ENCODE data around the gene ARNT2. TPM values are rescaled to one million over a fixed set of nuclear protein-coding genes. Genes with fewer than 3 reads are reported as not detected.

ARNT2 gene
- polyA plus RNA-seq, 1 experiment, result 44.6 TPM

DNA sequence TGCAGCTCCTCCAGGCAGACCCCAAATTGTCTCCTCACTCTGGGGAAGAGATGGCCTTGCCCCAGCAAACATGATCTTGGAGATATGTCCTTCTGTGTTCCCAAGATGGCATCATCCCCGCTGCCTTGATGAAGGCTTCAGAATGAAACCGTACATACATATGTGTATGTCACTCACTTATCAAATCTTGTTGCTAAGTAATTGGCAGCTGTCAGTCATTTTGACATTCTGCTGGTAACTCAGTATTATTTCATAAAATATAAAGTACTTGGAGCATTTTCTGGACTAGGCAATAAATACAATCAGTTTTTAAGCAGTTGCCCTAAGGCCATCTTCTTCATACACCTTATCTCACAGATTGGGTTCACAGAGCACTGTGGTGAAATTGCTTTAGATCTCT, 62.4 kb downstream of the ARNT2 start:
- no peaks in the 10 kb centered on the region for H3K27me3 ChIP-seq (ENCODE audit: control insufficient read depth, insufficient read depth, low read length)
- no peak for DNase-seq (ENCODE audit: low read depth)
- TF ChIP-seq, protein P1, sequence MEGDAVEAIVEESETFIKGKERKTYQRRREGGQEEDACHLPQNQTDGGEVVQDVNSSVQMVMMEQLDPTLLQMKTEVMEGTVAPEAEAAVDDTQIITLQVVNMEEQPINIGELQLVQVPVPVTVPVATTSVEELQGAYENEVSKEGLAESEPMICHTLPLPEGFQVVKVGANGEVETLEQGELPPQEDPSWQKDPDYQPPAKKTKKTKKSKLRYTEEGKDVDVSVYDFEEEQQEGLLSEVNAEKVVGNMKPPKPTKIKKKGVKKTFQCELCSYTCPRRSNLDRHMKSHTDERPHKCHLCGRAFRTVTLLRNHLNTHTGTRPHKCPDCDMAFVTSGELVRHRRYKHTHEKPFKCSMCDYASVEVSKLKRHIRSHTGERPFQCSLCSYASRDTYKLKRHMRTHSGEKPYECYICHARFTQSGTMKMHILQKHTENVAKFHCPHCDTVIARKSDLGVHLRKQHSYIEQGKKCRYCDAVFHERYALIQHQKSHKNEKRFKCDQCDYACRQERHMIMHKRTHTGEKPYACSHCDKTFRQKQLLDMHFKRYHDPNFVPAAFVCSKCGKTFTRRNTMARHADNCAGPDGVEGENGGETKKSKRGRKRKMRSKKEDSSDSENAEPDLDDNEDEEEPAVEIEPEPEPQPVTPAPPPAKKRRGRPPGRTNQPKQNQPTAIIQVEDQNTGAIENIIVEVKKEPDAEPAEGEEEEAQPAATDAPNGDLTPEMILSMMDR (IDR thresholded peaks at IDR 0.05; ENCODE audit: insufficient read depth, low read depth, low read length), result no peak
- H3K4me3 ChIP-seq (ENCODE audit: low read depth, low read length), result no peak overlapping the region
- CTCF ChIA-PET, result interaction anchor here (1.8 kb wide), 1 partner anchor 10 kb away, joined by 6 read pairs; no protein-coding TSS in a partner anchor
- no peaks in the 10 kb centered on the region; the same call in 1 of the 2 replicates for H3K36me3 ChIP-seq (ENCODE audit: control insufficient read depth, insufficient read depth, low read length)
- POLR2A ChIA-PET, result no interaction called here

GRCh38 chr15:80467311-80467714, 63.1 kb downstream of the ARNT2 start:
- Histone ChIP-seq H3K36me3 (ENCODE audit: control insufficient read depth, insufficient read depth, low read length) (no peaks in the 10 kb centered on the region; the same call in 1 of the 2 replicates), H3K4me3 (ENCODE audit: low read depth, low read length) (no peak overlapping the region), H3K27me3 (ENCODE audit: control insufficient read depth, insufficient read depth, low read length) (no peaks in the 10 kb centered on the region)
- DNase-seq (ENCODE audit: low read depth), result no peak
- ChIA-PET POLR2A (no interaction called here), CTCF (interaction anchor here (1.8 kb wide), 1 partner anchor 11 kb away, joined by 6 read pairs; no protein-coding TSS in a partner anchor)
- TF ChIP-seq, protein P1 (IDR thresholded peaks at IDR 0.05; ENCODE audit: insufficient read depth, low read depth, low read length), result no peak

DNA sequence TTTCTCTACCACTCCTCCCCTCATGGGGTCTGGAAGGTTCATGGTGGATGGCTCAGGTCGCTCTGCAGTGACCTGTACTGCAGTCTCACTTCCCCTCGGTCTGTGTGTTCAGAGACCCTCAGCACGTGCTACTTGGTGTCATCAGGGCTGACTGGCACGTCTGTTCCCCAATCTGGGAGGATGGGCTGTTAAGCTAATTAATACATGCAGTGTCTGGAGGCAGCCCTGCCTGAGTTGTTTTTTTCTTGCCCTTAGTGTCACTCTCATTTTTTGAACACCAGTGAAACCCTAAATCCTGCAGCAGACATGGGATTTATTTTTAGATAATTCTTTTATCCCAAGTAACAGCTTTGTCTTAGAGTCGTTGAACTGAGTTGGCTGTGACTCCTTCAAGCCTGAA, 64.6 kb downstream of the ARNT2 start:
- ChIA-PET POLR2A (no interaction called here), CTCF (interaction anchor here (1.3 to 1.7 kb wide), 2 partner anchors 9 to 11 kb away, joined by 3 read pairs; no protein-coding TSS in a partner anchor)
- no peaks in the 10 kb centered on the region for H3K27me3 ChIP-seq (ENCODE audit: control insufficient read depth, insufficient read depth, low read length)
- no peaks in the 10 kb centered on the region; the same call in 1 of the 2 replicates for H3K36me3 ChIP-seq (ENCODE audit: control insufficient read depth, insufficient read depth, low read length)
- TF ChIP-seq, protein P1 (IDR thresholded peaks at IDR 0.05; ENCODE audit: insufficient read depth, low read depth, low read length), result no peak
- DNase-seq (ENCODE audit: low read depth), result no peak
- no peak overlapping the region for H3K4me3 ChIP-seq (ENCODE audit: low read depth, low read length)

GRCh38 chr15:80471881-80472280, 67.7 kb downstream of the ARNT2 start:
- Histone ChIP-seq H3K36me3 (ENCODE audit: control insufficient read depth, insufficient read depth, low read length) (no peaks in the 10 kb centered on the region; the same call in 1 of the 2 replicates), H3K4me3 (ENCODE audit: low read depth, low read length) (no peak overlapping the region), H3K27me3 (ENCODE audit: control insufficient read depth, insufficient read depth, low read length) (no peaks in the 10 kb centered on the region)
- no peak for DNase-seq (ENCODE audit: low read depth)
- TF ChIP-seq, protein P1 (IDR thresholded peaks at IDR 0.05; ENCODE audit: insufficient read depth, low read depth, low read length), result no peak
- POLR2A ChIA-PET, result no interaction called here
- CTCF ChIA-PET, result interaction anchor here (1.4 kb wide), 1 partner anchor 16 kb away, joined by 6 read pairs; no protein-coding TSS in a partner anchor

- no peaks in the 10 kb centered on the region; the same call in 1 of the 2 replicates for H3K36me3 ChIP-seq (ENCODE audit: control insufficient read depth, insufficient read depth, low read length)
- no peaks in the 10 kb centered on the region for H3K27me3 ChIP-seq (ENCODE audit: control insufficient read depth, insufficient read depth, low read length)
- CTCF ChIA-PET, result interaction anchor here (1.2 to 2.1 kb wide), 4 partner anchors 14 to 94 kb away, joined by 3 to 14 read pairs (median 6); no protein-coding TSS in a partner anchor
- no peak overlapping the region for H3K4me3 ChIP-seq (ENCODE audit: low read depth, low read length)
- TF ChIP-seq, protein P1 (IDR thresholded peaks at IDR 0.05; ENCODE audit: insufficient read depth, low read depth, low read length), result no peak
- no peak for DNase-seq (ENCODE audit: low read depth)
- POLR2A ChIA-PET, result no interaction called here
These were observed 69.4 kb downstream of the ARNT2 start for GRCh38 chr15:80473286-80474223.

All from BJ (cell line).